ENCODE measurements around the gene TPRG1L.

Gene TPRG1L

GRCh38 chr1:3601743-3602142, 23.1 kb upstream of the TPRG1L start:
- H3K27ac ChIP-seq (ENCODE audit: poor library complexity, severe bottlenecking): no peak overlapping the region
- no peak for TF ChIP-seq CTCF (IDR thresholded peaks at IDR 0.05; ENCODE audit: poor library complexity, severe bottlenecking)
- no peaks in the 10 kb centered on the region for H3K4me1 ChIP-seq (ENCODE audit: insufficient read depth, poor library complexity, severe bottlenecking)
- H3K9me3 ChIP-seq (ENCODE audit: severe bottlenecking): no peaks in the 10 kb centered on the region
- no peak for DNase-seq (ENCODE audit: low spot score)
- H3K4me3 ChIP-seq (ENCODE audit: severe bottlenecking): no peak overlapping the region
- no peaks in the 10 kb centered on the region for H3K27me3 ChIP-seq (ENCODE audit: insufficient read depth, poor library complexity, severe bottlenecking)
- H3K36me3 ChIP-seq (ENCODE audit: low read depth): no peaks in the 10 kb centered on the region
- no peak for ATAC-seq (ENCODE audit: low read depth)

DNA sequence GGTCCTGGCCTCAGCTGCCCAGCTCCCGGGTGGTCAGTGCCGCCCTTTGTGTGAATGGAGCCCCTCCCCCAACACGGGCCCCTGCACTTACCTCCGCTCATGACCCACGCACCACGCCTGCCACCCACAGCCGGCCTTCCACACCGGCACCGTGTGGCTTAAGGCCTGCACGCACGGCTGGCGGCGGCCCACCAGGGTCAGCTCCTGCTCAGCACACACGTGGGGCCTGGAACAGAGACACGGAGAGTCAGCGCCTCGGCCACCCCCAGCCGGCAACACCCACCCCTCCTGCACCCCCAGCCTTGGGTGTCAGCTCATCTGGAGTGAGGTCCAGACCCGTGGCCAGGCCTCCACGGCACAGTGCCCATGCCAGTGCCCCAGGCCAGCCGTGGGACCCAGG, 22.4 kb upstream of the TPRG1L start:
- no peak overlapping the region for H3K4me3 ChIP-seq (ENCODE audit: severe bottlenecking)
- no peaks in the 10 kb centered on the region for H3K4me1 ChIP-seq (ENCODE audit: insufficient read depth, poor library complexity, severe bottlenecking)
- no peaks in the 10 kb centered on the region for H3K9me3 ChIP-seq (ENCODE audit: severe bottlenecking)
- no peak for TF ChIP-seq CTCF (IDR thresholded peaks at IDR 0.05; ENCODE audit: poor library complexity, severe bottlenecking)
- DNase-seq (ENCODE audit: low spot score) (no peak), ATAC-seq (ENCODE audit: low read depth) (no peak)
- H3K27ac ChIP-seq (ENCODE audit: poor library complexity, severe bottlenecking): no peak overlapping the region
- H3K36me3 ChIP-seq (ENCODE audit: low read depth): no peaks in the 10 kb centered on the region
- no peaks in the 10 kb centered on the region for H3K27me3 ChIP-seq (ENCODE audit: insufficient read depth, poor library complexity, severe bottlenecking)

DNA sequence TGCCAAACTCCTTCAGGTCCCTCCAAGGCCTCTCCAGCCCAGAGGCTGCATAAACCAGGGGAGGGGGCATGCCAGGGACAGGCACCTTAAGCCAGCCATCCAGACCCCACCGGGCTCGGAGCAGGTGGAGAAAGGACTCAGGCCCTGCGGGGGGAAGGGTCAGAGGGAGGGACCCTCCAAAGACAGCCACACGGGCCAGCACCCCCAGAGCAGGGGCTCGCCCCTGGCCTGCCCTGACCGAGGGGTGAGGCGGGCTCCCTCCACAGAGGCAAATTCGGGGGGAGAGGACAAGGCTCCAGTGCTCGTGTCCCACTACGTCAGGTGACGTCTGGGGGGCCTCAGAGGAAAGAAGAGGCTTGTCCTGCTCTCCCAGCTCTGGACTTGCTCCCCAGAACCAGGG, 21.7 kb upstream of the TPRG1L start:
- DNase-seq (ENCODE audit: low spot score) (no peak), ATAC-seq (ENCODE audit: low read depth) (no peak)
- no peaks in the 10 kb centered on the region for H3K36me3 ChIP-seq (ENCODE audit: low read depth)
- H3K4me1 ChIP-seq (ENCODE audit: insufficient read depth, poor library complexity, severe bottlenecking): no peaks in the 10 kb centered on the region
- no peaks in the 10 kb centered on the region for H3K27me3 ChIP-seq (ENCODE audit: insufficient read depth, poor library complexity, severe bottlenecking)
- no peak overlapping the region for H3K27ac ChIP-seq (ENCODE audit: poor library complexity, severe bottlenecking)
- H3K9me3 ChIP-seq (ENCODE audit: severe bottlenecking): no peaks in the 10 kb centered on the region
- no peak for TF ChIP-seq CTCF (IDR thresholded peaks at IDR 0.05; ENCODE audit: poor library complexity, severe bottlenecking)
- H3K4me3 ChIP-seq (ENCODE audit: severe bottlenecking): no peak overlapping the region

- no peaks in the 10 kb centered on the region for H3K9me3 ChIP-seq (ENCODE audit: severe bottlenecking)
Observed at GRCh38 chr1:3603571-3604467, 21.0 kb upstream of the TPRG1L start.

More at GRCh38 chr1:3603571-3604467, 21.0 kb upstream of the TPRG1L start:
- Histone ChIP-seq H3K27ac (ENCODE audit: poor library complexity, severe bottlenecking) (no peak overlapping the region), H3K27me3 (ENCODE audit: insufficient read depth, poor library complexity, severe bottlenecking) (no peaks in the 10 kb centered on the region), H3K36me3 (ENCODE audit: low read depth) (no peaks in the 10 kb centered on the region), H3K4me3 (ENCODE audit: severe bottlenecking) (no peak overlapping the region), H3K4me1 (ENCODE audit: insufficient read depth, poor library complexity, severe bottlenecking) (no peaks in the 10 kb centered on the region)
- TF ChIP-seq CTCF (IDR thresholded peaks at IDR 0.05; ENCODE audit: poor library complexity, severe bottlenecking): no peak
- DNase-seq (ENCODE audit: low spot score): no peak
- ATAC-seq (ENCODE audit: low read depth): no peak
